Epithelial cell of esophagus (primary cell): ENCODE data around the gene ACAP1.

Source experiments
- DNase-seq: peaks from one replicate; pipeline ENCODE4 v3.0.0; 2010; ENCODE audit warnings: low read depth
- H3K4me3 ChIP-seq: 2 replicates; pipeline ENCODE4 v1.5.1; 2011; ENCODE audit warnings: mild to moderate bottlenecking, low read length, control low read depth
- CTCF ChIP-seq: IDR thresholded peaks from 2 replicates; pipeline ENCODE4 v1.5.1; 2011; ENCODE audit warnings: low read depth, mild to moderate bottlenecking, low read length, control low read depth, inconsistent platforms; ENCODE audit not compliant: insufficient read depth; ENCODE audit errors: missing control alignments

Gene ACAP1

GRCh38 chr17:7383371-7383741, 47.0 kb downstream of the ACAP1 start:
- no peak for DNase-seq
- H3K4me3 ChIP-seq, result no peak overlapping the region
- no peak for TF ChIP-seq CTCF

- DNase-seq, result peak; percentile 39
- no peak for TF ChIP-seq CTCF
- no peak overlapping the region for H3K4me3 ChIP-seq
Measured at GRCh38 chr17:7383742-7384488, 47.6 kb downstream of the ACAP1 start.

- no peak for TF ChIP-seq CTCF
- no peak for DNase-seq
- no peak overlapping the region for H3K4me3 ChIP-seq
Measured at GRCh38 chr17:7384489-7385081, 48.3 kb downstream of the ACAP1 start.

- no peak for DNase-seq
- H3K4me3 ChIP-seq, result no peak overlapping the region
- no peak for TF ChIP-seq CTCF
Measured at GRCh38 chr17:7388856-7389255, 52.5 kb downstream of the ACAP1 start.

- no peak for DNase-seq
- no peak overlapping the region for H3K4me3 ChIP-seq
- no peak for TF ChIP-seq CTCF
Measured at GRCh38 chr17:7389924-7390910, 53.9 kb downstream of the ACAP1 start.

- no peak overlapping the region for H3K4me3 ChIP-seq
- no peak for TF ChIP-seq CTCF
- no peak for DNase-seq
Measured at GRCh38 chr17:7391307-7391706, 55.0 kb downstream of the ACAP1 start.
